ENCODE measurements around the gene SRSF1.

Gene SRSF1

DNA sequence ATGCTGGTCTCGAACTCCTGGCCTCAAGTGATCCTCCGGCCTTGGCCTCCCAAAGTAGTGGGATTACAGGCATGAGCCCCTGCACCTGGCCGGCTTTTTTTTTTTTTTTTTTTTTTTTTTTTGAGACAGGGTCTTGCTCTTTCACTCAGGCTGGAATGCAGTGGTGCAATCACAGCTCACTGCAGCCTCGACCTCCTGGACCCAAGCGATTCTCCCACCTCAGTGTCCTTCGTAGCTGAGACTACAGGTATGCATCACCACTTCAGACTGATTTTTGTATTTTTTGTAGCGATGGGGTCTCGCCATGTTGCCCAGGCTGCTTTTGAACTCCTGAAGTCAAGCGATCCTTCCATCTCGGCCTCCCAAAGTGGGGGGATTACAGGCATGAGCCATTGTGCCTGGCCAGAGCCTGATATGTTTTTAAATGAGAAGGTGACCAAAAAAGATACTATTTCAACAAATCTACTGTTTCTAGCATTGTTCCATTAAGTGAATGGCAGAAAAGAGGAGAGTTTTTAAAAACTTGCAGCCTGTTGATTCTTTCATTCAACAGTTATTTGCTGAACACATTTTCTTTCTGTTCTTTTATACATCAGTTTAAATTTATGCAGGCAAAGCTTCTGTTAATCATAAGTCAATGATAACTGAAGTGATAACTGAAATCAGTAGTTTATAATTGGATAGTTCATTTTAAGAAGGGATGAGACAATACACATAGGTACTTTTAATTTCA, 3.2 kb upstream of the SRSF1 start:
- DNase-seq (ENCODE audit: low read depth): no peak

DNA sequence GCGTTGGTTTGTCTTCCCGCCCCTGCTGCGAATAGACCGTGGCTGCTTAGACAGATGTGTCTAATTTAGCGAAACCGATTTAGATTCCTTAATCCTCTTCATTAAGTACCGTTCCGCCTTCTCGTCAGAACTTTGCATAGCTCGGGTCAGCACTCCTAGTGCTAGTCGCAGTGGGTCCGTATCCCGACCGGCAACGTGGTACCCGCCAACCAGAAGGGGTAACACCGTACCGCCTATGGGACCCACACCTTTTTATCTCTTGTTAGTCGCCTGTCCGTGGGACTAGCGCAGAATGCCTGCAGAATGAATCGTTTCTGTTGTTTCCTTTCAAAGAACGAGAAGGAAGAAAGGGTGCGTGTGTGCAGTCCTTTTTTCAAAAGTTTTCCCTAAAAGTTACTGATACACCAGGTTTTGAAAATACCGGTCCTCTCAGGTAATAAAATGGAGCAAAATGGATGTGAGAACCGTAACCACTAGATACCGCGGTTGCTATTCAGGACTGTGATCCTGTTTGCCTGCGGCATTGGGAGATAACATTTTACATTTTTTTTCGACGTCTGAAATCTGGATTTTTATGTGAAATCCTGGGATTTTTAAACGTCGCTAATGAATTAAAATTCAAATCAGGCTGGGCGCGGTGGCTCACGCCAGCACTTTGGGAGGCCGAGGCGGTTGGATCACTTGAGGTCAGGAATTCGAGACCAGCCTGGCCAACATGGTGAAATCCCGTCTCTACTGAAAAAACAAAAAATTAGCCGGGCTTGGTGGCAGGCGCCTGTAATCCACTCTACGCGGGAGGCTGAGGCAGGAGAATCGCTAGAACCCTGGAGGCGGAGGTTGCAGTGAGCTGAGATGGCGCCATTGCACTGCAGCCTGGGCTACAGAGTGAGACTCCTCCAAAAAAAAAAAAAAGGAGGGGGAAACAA, 998 bp upstream of the SRSF1 start:
- no peak for DNase-seq (ENCODE audit: low read depth)

DNA sequence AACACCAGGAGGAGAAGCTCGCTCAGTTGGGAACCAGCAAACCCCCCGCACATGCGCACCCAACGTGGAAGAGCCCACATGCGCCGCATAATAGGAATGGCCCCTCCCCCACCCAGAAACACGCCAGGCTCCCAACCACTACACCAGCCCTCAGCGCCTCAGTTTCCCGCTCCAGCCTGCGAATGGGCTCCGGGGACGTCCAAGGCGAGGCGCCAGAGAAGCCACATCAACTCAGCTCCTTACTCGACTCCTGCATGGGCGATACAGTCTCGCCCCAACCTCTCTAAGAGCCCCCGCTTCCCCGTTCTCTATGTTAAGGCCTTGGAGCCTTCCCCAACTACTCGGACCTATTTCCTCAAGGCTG, 504 bp downstream of the SRSF1 start:
- peak; percentile 64 for DNase-seq (ENCODE audit: low read depth)

DNA sequence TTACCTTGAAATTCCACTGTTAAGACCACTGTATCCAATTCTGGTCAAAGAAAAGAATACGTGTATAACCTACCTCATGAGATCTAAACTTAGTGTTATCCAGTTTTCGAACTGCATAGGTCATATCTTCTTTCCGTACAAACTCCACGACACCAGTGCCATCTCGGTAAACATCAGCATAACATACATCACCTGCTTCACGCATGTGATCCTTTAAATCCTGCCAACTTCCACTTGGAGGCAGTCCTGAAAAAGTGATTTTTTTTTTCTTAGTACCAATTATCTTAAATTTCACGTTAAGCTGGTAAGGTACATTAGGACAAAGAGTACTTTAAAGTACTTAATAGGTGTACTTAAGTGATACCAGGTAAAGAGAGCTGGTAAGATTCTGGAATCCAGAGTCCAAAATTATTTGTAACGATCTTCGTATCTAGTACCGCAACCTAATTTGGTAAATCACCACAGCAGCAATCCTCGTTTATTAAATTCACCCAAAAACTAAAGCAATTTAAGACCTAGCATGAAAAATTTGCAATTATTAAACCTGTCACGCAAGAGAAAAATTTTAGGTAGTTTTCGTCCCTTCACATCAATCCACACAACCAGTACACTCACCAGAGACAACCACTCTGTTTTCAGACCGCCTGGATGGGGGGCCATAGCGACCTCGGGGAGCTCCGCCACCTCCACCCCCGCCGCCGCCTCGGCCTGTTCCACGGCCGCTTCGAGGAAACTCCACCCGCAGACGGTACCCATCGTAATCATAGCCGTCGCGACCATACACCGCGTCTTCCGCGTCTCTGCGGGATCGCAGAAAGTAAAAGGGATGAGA, 1.1 kb downstream of the SRSF1 start:
- DNase-seq (ENCODE audit: low read depth): no peak

DNA sequence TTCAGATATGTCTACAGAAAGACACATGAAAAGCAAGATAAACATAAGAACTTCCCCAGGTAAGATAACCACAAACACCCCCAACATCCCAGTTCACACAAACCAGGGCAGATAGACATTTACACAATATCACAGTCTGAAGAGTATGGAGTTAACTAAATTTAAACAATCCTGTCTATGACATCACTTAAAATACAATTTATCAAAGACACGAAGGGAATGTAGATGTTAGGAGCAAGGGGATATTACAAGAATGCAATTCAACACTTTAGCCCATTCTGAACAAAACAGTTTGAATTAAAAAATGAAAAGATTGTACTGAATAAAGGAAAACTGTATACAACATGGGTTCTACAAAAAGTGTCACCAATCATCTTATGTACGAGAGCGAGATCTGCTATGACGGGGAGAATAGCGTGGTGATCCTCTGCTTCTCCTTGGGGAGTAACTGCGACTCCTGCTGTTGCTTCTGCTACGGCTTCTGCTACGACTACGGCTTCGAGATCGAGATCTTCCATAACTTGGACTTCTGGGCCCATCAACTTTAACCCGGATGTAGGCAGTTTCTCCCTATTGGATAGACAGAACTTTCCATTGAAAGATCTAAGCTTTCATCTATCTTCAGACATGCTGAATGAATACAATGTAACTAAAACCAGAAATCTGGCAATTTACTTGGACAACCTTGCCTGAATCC, 1.9 kb downstream of the SRSF1 start:
- DNase-seq (ENCODE audit: low read depth): no peak

DNA sequence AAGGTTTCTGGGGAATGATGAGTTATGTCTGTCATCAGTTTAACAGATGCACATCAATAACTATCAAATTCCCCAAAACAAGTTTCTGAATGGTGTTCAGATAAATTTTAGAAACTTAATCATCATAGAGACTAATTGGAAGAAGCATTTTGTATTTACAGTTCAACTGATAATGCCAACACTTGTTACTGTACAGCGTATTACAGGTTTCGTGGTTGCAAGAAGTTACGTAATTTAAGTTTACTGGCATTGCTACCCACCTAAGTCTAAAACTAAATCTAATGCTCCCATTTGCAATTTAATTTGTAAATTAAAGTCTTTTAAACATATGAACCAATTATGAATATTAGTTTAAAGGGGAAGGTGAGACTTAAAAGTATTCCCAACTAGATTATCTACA, 3.0 kb downstream of the SRSF1 start:
- no peak for DNase-seq (ENCODE audit: low read depth)

DNA sequence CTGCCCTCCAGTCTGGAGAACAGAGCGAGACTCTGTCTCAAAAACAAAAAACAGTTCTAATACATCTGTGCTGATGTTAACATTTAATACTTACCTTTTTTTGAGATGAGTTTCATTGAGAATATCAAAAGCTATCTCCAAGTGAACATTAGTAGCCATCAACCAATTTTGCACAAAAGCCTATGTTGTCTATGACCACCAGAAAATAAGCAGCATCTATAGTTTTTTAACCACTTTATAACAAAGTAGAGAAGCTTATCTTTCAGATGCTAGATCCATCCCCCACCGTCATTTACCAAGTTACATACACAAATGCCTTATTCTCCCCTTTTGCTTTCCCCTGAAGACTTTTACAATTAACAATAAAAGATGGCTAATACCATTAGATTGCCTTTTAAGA, 4.1 kb downstream of the SRSF1 start:
- DNase-seq (ENCODE audit: low read depth): no peak

DNA sequence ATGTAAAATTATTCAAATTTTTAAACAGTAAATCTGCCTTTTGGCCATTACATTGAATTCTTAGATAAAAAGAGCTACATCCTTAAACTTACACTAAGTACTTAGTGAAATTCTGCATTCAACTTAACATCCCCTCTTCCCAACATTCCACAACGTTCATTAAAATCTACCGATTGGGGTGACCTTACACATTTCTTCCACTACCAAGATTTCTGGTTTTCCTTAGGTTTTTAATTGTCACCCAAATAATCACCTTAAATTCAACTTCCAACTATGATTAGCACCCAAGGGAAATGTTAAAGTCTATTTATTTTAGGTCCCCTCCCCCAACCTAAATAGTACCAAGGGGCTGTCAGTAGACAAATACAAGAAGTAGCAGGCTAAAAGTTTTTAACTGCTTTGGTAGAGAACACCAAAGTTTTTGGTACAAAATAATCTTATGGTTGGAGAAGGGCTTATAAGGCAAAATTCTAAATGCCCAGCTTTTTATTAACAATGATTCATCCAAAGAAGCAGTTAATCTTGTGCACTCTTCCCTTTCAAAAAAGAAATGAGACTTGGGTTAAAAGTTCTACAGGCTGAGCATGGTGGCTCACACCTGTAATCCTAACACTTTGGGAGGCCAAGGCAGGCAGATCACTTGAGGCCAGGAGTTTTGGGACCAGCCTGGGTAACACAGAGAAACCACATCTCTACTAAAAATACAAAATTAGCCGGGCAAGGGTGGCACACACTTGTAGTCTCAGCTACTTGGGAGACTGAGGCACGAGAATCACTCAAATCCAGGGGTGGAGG, 4.7 kb downstream of the SRSF1 start:
- no peak for DNase-seq (ENCODE audit: low read depth)

DNA sequence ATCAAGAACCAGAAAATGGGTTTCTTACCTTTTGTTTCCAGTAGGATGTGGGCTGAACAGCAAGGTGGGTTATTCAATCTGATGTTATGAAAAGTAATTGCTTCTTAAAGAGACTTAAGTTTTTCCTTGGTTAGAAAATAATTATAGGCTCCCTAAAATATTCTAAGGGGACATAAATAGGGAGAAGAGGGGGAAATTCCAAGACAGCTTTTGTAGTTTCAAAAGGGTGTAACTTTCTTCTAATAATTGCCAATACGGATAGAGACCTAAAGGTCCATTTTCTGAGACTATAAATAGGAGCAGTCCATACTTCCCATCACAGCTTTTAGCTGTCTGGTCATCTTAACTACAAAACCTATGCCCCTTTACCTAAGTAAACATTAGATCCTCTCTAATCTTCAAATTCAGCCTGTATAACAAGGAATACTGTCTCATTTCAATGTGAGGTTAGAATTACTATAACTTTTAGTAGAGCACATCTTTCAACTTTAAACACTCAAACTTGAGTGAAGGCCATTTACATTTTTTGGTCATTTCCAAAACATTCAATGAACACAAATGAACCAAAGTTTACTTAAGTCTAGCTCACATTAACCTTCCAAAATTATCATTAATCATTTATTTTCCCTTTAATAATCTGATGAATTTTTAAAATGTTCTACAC, 5.5 kb downstream of the SRSF1 start:
- DNase-seq (ENCODE audit: low read depth): no peak

DNA sequence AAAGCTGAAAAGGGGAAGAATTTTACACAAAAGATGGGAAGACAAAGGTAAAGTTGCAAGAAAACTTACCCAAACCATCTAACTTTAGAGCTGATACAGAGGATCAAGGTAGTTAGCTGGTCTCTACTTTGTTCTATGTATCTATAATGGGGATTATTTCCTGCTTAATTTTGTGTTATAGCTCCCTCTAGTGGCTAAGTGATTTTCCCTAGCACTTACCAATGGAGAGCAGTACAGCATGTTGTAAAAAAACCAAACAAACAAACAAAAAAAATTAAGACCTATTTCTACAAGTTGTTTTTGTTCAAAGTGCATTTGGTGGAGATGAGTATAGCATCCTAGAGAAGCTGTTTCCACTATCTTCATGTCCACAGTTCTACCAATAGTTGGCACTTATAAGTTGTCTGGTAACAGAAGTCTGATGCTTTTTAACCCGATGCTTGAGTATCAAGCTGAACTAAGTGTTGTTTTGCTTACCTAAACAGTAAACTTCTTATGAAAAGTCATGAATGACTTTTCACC, 7.5 kb downstream of the SRSF1 start:
- DNase-seq (ENCODE audit: low read depth): no peak

DNA sequence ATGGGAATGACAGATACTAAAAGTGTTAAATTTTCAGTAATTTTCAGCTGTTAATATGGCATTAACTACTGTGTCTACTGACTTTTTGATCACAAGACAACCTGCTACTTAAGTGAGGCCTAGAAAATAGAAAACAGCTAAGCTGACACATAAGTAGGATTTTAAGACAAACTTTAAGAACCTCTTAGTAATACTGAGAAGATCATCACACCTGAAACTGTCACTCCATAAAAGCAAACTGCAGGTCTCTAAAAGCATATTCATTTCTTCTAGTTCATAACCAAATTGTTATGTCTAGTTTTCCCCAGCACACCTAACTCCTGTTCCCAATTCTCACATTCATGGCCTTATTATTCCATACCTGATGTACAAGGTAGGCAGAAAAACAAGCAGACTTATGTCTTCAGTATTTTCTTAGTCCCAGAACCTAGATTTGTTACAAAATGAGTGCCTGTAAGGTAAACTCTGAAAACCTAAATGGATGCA, 8.0 kb downstream of the SRSF1 start:
- no peak for DNase-seq (ENCODE audit: low read depth)

DNA sequence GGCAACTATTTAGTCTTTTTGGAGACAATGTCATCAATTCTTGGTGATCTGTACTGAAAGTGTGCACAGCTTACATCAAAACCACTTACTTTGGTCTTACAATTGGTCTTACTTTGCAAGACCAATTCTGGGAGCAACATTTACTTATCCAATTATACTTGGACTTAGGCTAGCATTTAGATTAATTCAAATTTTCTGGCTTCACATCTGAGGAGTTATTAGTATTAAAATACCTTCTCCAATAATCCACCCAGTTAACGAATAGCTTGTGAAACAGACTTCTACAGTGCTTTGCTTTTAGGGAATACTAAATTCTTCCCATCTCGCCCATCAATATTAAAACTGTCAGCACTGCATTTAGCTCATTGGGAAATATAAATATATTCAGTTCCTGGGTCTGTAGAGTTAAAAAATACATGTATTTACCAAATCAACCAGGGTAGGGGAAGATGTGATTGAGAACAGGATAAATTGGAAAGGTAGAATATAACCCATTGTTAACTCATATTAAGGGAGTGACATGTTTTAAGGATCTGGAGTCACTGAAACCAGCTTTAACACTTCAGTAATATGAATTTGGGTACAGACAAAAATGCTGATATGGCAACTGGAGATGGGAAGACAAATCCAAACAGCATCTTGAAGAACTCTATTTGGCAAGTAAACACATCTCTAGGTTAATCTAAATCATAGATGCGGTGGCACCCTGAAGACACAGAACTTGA, 9.8 kb downstream of the SRSF1 start:
- DNase-seq (ENCODE audit: low read depth): no peak

DNA sequence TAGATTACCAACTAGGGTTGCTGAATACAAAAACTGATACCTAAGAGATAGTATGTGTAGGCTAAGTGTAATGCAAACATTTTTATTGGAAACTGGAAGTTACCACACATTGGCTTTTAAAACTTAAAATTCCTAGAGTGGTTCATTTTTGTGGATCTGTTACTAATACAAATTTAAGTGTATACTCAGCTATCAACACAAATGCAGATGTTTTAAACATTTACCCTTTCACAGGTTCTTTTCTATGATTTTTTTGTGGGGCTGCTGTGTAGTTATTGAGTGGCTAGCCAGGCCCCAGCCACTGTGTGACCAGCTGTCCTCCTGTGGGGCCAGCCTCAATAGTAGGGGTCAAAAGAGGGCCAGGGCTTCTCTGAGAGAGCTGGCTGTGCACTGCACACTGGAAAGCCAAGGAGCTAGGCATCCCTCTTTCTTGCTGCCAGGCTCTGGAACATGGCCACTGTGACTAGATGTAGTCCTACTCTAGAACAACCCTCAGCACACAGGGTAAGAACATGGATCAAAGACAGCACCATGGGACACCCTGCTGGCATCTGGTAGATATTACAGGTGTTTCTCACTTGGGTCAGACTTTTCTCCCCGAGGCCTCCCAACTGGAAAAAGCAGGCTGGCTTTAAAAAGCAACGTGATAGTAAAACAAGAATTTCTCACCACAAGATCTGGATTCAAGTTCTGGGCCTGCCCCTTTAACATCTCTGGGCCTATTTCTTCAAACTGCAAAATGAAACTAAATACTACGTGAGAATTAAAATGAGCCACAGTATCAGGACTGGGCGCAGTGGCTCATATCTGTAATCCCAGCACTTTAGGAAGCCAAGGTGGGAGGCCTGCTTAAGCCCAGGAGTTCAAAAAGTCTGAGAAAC, 11.7 kb downstream of the SRSF1 start:
- peak; percentile 42 for DNase-seq (ENCODE audit: low read depth)

DNA sequence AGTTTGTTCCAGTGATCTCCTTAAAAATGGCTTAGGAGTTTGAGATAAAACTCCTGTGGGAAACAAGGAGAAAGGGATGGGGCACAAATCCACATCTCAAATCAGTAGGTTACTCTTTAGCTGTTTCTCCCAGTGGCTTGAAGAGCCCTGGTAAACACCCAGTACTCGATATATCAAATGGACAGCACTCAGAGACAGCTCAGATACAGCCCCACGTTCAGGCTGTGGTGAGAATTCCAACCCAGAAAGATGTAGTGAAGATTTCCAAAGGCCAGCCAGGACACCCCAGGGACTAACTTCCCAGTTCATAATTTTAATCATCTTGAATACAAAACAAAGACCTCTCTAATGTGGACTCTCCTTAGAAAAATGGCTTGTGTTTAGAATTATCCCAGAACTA, 12.6 kb downstream of the SRSF1 start:
- no peak for DNase-seq (ENCODE audit: low read depth)

DNA sequence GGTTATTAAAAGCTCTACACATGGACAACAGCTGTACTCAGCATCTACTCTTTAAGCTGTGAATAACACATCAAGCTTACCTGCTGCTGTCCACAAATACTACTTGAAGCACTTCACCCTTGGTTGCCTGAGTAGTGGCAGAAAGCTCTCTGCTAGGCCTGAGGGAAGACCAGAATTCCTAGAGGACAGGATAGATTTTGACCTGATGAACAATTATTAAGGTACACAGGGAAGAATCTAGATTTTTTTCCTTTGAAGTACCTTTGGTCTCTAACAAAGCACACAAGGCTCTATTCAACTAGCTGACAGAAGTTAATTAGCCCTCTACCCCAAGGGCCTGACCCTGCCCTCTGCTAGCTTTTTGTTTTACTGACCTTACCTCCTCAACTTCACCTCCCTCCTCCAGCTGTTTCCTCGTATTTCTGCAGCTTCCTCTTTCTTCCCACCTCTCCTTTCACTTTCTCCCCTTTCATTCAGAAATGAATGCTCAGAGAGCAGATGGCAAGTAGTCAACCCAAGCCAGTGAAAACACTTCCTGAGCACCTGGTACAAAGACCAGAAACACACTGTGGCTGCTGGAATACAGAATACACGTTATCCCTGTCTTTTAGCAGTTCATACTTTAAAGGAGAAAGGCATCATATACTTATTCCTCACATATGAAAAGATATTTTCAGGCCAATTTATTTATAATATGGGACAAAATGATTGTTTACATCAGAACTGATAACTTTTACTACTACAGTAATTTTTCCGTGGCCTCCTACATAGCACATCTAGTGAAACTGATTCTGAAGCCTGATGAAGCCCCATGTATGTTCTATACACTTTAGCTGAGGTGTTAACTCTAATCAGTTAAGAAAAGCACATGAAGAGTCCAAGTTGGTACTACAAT, 13.3 kb downstream of the SRSF1 start:
- DNase-seq (ENCODE audit: low read depth): no peak

DNA sequence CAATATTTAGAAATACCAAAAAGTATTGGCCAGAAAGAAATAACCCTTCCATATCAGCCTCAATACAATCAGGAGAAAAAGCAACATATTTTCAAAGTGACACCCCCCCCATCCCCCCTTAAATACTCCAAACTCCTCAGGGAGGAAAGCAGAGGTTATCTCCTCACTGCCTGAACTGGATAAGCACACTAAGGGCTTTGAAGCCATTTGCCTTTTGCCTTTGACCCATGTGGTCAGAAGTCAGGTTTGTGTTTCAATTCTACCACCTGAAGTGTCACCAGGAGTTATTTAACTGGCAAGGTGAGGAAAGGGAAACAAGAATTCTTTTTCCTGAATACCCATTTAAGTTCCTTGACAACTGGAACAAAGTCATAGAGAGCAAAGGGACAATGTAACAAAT, 15.5 kb downstream of the SRSF1 start:
- no peak for DNase-seq (ENCODE audit: low read depth)

DNA sequence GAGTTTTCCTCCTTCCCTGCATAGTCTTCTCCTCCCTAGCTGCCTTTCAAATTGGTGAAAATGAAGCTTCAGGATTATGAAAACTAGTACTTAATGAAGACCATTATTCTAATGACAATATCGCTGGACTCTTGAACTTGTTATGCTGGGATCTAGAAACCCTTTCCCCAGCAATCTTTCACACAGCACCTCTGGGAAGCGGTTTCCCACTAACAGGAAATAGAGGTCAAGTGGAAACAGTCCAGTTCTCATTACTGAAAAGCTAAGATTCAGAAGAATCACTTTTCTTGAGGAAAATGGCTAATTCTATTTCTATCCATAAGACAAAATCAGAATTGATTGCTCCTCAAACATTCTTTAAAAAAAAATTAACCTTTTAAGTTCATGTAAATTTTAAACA, 17.0 kb downstream of the SRSF1 start:
- DNase-seq (ENCODE audit: low read depth): no peak
